ENCODE measurements around the gene HTR3D.

Gene HTR3D

DNA sequence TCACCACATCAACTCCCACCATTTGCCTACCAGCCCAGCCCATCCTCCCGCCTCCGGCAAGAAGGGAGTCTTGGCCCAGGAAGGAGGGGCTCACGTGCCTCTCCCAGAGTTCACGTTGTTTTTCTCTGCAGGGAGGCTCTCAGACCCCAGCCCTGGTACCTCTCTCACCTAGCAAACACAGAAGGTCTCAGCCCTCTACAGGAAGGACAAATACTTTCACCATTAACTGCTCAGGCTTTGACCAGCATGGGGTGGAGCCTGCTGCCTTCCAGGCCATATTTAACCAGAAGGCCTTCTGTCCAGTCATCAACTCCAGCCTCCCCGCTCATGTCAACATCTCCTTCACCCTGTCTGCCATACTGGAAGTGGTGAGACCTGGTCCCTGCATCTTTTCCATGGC is 46.3 kb downstream of the HTR3D start:
- TF ChIP-seq, protein P1, sequence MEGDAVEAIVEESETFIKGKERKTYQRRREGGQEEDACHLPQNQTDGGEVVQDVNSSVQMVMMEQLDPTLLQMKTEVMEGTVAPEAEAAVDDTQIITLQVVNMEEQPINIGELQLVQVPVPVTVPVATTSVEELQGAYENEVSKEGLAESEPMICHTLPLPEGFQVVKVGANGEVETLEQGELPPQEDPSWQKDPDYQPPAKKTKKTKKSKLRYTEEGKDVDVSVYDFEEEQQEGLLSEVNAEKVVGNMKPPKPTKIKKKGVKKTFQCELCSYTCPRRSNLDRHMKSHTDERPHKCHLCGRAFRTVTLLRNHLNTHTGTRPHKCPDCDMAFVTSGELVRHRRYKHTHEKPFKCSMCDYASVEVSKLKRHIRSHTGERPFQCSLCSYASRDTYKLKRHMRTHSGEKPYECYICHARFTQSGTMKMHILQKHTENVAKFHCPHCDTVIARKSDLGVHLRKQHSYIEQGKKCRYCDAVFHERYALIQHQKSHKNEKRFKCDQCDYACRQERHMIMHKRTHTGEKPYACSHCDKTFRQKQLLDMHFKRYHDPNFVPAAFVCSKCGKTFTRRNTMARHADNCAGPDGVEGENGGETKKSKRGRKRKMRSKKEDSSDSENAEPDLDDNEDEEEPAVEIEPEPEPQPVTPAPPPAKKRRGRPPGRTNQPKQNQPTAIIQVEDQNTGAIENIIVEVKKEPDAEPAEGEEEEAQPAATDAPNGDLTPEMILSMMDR (IDR thresholded peaks at IDR 0.05; ENCODE audit: low read depth, low read length) = no peak

DNA sequence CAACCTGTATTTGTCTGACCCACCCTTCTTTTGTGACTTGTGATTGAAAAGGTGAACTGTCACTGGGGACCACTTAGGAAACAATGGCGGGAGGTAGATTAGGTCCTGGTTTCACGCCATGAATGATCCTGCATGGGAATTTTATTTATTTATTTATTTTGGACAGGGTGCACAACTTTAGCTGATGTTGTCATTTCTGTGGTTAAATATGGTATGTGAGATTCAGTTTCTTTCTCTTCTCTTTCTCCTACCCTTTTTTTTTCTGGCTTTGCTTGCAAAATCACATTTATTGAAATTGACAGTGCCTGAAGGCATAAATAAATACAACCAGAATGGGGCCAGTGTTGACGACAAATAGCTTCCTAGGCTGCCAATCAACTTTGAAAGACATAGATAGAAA is 47.3 kb downstream of the HTR3D start:
- no peak overlapping the region for H3K4me3 ChIP-seq (ENCODE audit: low read depth, low read length)
- TF ChIP-seq, protein P1 (IDR thresholded peaks at IDR 0.05; ENCODE audit: low read depth, low read length) = no peak

More for the DNA sequence above, 46.3 kb downstream of the HTR3D start:
- H3K4me3 ChIP-seq (ENCODE audit: low read depth, low read length) = no peak overlapping the region

DNA sequence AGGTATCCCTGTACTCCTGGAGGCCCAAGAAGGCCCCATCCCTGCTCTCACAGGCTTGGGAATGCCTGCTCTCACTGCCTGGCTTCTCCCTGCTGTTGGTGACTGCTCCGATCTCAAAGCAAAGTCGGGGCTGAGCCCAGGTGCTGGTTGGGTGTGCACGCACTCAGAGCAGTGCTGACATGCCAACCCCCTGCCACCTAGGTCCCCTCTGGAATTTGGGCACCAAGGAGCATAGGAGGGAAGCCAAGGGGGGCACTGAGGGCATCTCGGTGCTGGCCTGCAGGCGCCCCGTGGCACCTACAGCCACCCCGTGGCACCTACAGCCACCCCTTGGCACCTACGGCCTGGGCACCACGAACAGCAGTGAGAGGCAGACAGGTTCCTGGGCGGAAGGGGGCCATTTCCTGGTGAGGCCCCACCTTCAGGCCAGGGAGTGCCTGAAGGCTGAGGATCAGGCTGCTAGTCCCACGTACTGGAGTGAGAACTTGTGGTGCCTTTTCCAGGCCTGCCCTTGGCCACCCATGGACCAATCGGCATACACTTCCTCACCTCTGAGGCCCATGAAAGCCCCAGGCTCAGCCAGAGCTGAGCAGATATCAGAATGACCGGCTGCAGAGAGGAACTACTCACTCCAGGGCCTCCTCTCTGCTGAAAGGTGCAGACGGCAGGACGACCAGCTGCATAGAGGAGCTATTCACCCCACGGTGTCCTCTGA is 49.7 kb downstream of the HTR3D start:
- TF ChIP-seq, protein P1 (IDR thresholded peaks at IDR 0.05; ENCODE audit: low read depth, low read length) = no peak
- no peak overlapping the region for H3K4me3 ChIP-seq (ENCODE audit: low read depth, low read length)

DNA sequence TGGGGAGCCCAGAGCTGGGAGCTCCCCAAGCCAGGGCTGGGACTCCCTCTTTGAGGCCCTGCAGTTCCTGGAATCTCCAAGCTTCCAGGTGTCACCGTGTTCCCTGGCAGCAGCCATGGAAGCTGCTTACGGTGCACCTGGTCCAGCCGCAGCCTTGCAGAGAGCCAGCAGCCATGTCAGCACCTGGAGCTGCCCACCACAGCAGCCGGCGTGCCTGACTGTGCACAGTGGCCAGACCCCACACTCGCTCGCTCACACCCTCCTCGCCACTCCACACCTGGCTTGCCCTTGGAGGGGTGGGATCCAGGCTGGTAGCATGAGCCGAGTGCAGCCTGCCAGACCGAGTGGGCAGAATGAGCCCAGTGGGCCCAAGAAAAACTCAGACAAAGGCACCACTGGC is 50.5 kb downstream of the HTR3D start:
- TF ChIP-seq, protein P1 (IDR thresholded peaks at IDR 0.05; ENCODE audit: low read depth, low read length) = no peak
- H3K4me3 ChIP-seq (ENCODE audit: low read depth, low read length) = no peak overlapping the region

DNA sequence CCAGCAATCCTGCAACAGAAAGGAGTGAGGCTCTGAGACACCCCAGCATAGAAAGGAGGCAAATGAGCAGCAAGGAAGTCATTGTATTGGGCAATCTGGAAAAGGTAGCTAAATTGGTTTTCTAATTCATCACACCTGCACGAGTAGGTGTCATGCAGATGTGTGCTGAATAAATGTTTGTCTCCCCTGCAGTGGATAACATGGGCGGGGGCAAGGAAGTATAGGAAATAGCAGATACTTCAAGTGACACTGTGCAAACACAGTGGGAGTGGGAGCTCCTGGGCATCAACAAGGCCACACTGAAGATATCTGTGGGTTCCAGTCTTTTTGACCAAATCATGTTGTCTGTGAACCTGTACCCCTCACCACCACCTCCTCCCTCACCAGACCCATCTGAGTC is 50.9 kb downstream of the HTR3D start:
- TF ChIP-seq, protein P1 (IDR thresholded peaks at IDR 0.05; ENCODE audit: low read depth, low read length) = no peak
- H3K4me3 ChIP-seq (ENCODE audit: low read depth, low read length) = no peak overlapping the region

DNA sequence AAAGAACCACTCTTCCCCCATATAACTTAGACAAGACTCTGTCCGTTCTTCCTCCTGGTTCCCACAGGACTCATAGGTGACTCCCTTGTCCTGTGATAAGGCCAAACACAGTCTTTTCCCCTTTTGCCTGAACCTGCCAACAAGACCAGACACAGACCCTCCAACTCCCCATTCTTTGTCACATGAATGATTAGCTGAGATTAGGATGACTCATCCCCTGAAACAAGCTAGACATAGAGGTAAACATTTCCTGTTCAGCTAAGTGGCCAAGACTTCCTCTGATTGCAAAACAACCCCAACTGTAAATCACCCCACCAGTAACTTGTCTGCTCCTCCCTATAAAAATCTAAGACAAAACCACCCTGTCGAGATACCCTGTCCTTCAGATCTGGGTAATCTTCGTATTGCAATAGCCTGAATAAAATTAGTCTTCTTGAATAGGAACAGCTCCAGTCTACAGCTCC is 53.9 kb downstream of the HTR3D start:
- TF ChIP-seq, protein P1 (IDR thresholded peaks at IDR 0.05; ENCODE audit: low read depth, low read length) = no peak
- no peak overlapping the region for H3K4me3 ChIP-seq (ENCODE audit: low read depth, low read length)
